HepG2 (cell line): ENCODE results near the gene EPSTI1. TPM values are rescaled to one million over a fixed set of nuclear protein-coding genes. Genes with fewer than 3 reads are reported as not detected.

ENCODE experiments used
- ATAC-seq: fragments of 200-7000 bp; cut with Tn5 transposase; 3 replicates; pipeline ENCODE4 v1.9.1; 2020; ENCODE audit warnings: mild to moderate bottlenecking, moderate library complexity
- BruUV-seq: library from RNA; stranded (reverse); fragments of 400-500 nt; replicated peaks from 2 replicates; lab custom pipeline; 2021; lab: Mats Ljungman, UMichigan
- CTCF ChIA-PET: fragments of 300-600 bp; formaldehyde crosslinking; extraction: SDS; loops from one replicate; lab custom pipeline; 2021; ENCODE audit warnings: low total read pairs, inconsistent platforms, low intra/inter-chr PET ratio; lab: Yijun Ruan, JAX
- POLR2A ChIA-PET: fragments of 350-600 bp; sonication (Branson Sonifier 250); formaldehyde crosslinking; loops from one replicate; lab custom pipeline; 2020; ENCODE audit warnings: antibody characterized with exemption, inconsistent platforms; lab: Yijun Ruan, JAX
- DNase-seq: peaks from one replicate; pipeline ENCODE4 v3.0.0-alpha.2; 2015; ENCODE audit warnings: low spot score
- FAIRE-seq: peaks from 3 replicates; lab custom pipeline; 2011; peaks lifted over from hg19 to GRCh38; lab: Jason Lieb, UNC
- H2AFZ ChIP-seq: one replicate; pipeline ENCODE4 v1.6.1; 2011; ENCODE audit warnings: low read length, inconsistent platforms
- H3K27ac ChIP-seq: fragments of 300-600 bp; 3 replicates; pipeline ENCODE4 v1.8.0; 2011; ENCODE audit warnings: mixed run types, mild to moderate bottlenecking, mixed read lengths, low read length, inconsistent platforms; ENCODE audit not compliant: insufficient read depth; ENCODE audit errors: extremely low read length
- H3K27me3 ChIP-seq, 2 experiments: fragments of 200-600 bp in 1 of 2; 2 replicates in 1 of 2; 3 replicates in 1 of 2; pipeline versions ENCODE4 v1.6.0 to v1.8.0; 2011; ENCODE audit warnings: low read length in 2 of 2, mild to moderate bottlenecking in 2 of 2, moderate library complexity in 2 of 2, inconsistent platforms in 1 of 2; ENCODE audit not compliant: insufficient read depth in 2 of 2, control insufficient read depth in 1 of 2
- H3K36me3 ChIP-seq, 2 experiments: fragments of 200-600 bp in 1 of 2; replicated peaks in 1 of 2; 2 replicates in 1 of 2; 3 replicates in 1 of 2; pipeline versions ENCODE4 v1.5.1 to v1.8.0; 2011; ENCODE audit warnings: low read length in 2 of 2, inconsistent platforms in 1 of 2; ENCODE audit not compliant: insufficient read depth in 2 of 2, control insufficient read depth in 1 of 2
- H3K4me1 ChIP-seq: 2 replicates; pipeline ENCODE4 v1.5.1; 2012; ENCODE audit warnings: low read length, inconsistent platforms; ENCODE audit not compliant: insufficient read depth
- H3K4me2 ChIP-seq: 2 replicates; pipeline ENCODE4 v1.6.0; 2011; ENCODE audit warnings: low read depth, low read length, inconsistent platforms
- H3K4me3 ChIP-seq, 3 experiments: fragments of 200-600 bp in 1 of 3; sonication (generic), shearing (Covaris generic) in 1 of 3; replicated peaks in 1 of 3; 2 replicates each; pipeline ENCODE4 v1.5.1; 2011 to 2016; ENCODE audit warnings: low read length in 3 of 3, inconsistent platforms in 2 of 3, low read depth in 2 of 3, mild to moderate bottlenecking in 2 of 3, control low read depth in 1 of 3, mixed read lengths in 1 of 3; ENCODE audit not compliant: insufficient read depth in 1 of 3
- H3K79me2 ChIP-seq: one replicate; pipeline ENCODE4 v1.6.1; 2011; ENCODE audit warnings: low read length, inconsistent platforms; ENCODE audit not compliant: insufficient read depth
- H3K9ac ChIP-seq: 2 replicates; pipeline ENCODE4 v1.6.0; 2011; ENCODE audit warnings: mild to moderate bottlenecking, low read depth, low read length, inconsistent platforms; ENCODE audit not compliant: insufficient read depth
- H3K9me3 ChIP-seq: 2 replicates; pipeline ENCODE4 v1.5.1; 2012; ENCODE audit warnings: mild to moderate bottlenecking, low read length
- H4K20me1 ChIP-seq: 2 replicates; pipeline ENCODE4 v1.6.0; 2011; ENCODE audit warnings: inconsistent platforms, mild to moderate bottlenecking, low read length, moderate library complexity; ENCODE audit not compliant: insufficient read depth
- EEA1 ChIP-seq: sonication (generic); formaldehyde crosslinking; IDR thresholded peaks from 2 replicates; pipeline ENCODE4 v1.5.1; 2020; ENCODE audit warnings: mild to moderate bottlenecking, missing genetic modification reagents, borderline replicate concordance
- JUND ChIP-seq: sonication (generic); formaldehyde crosslinking; IDR thresholded peaks from 2 replicates; pipeline ENCODE4 v1.8.0; 2022; ENCODE audit warnings: mild to moderate bottlenecking, missing genetic modification reagents
- KMT2B ChIP-seq: IDR thresholded peaks from 2 replicates; pipeline ENCODE4 v1.6.1; 2016; ENCODE audit warnings: missing genetic modification reagents, missing compliant biosample characterization
- ZNF121 ChIP-seq: sonication (generic); formaldehyde crosslinking; IDR thresholded peaks from 2 replicates; pipeline ENCODE4 v1.5.0; 2020; ENCODE audit warnings: mild to moderate bottlenecking, missing genetic modification reagents
- ZNF678 ChIP-seq: sonication (generic); formaldehyde crosslinking; IDR thresholded peaks from 2 replicates; pipeline ENCODE4 v1.4.0; 2020; ENCODE audit warnings: mild to moderate bottlenecking, missing genetic modification reagents
- WGBS: methylation state at CpG from one replicate; pipeline ENCODE4 v1.1.6; 2017; ENCODE audit warnings: low lambda C conversion rate; 5-methylcytosine and 5-hydroxymethylcytosine counted together
- in situ Hi-C: cut with HindIII; loops from 2 replicates; pipeline ENCODE4 v1.10.0; 2017; ENCODE audit warnings: low pct_unique_long_range_greater_than_20kb; ENCODE audit not compliant: extremely low pct_ligation_motif_present
- intact Hi-C: fragments of 100-400 bp; cut with micrococcal nuclease; formaldehyde crosslinking; loops from one replicate; pipeline ENCODE4 v1.10.0; 2022; ENCODE audit not compliant: unreplicated experiment
- polyA plus RNA-seq, 8 experiments: library from polyadenylated mRNA; depleted of rRNA in 3 of 8; stranded (reverse) in 7 of 8; unstranded in 1 of 8; fragments of >200 nt; fragmentation: Illumina TruSeq in 4 of 8; extraction: Trizol in 4 of 8; gene quantifications; 2 replicates each; pipeline versions ENCODE4 v1.2.1 to v1.2.3, GENCODE V29; 2011 to 2016; ENCODE audit warnings: low read depth in 4 of 8, missing spikeins in 1 of 8, mixed read lengths in 1 of 8; ENCODE audit not compliant: insufficient read depth in 1 of 8
- total RNA-seq, 5 experiments: library from RNA; depleted of rRNA; stranded (reverse); fragments of >200 nt; fragmentation: Illumina TruSeq; extraction: Trizol; gene quantifications; 2 replicates each; pipeline ENCODE4 v1.2.3, GENCODE V29; 2016; ENCODE audit warnings: low read depth in 1 of 5
- TF ChIP-seq, protein P1 (sequence below): IDR thresholded peaks from 2 replicates; pipeline ENCODE4 v1.6.1; 2016; ENCODE audit warnings: low read depth, missing genetic modification reagents, missing compliant biosample characterization

Gene EPSTI1
- total and polyA plus RNA-seq, 2 of the 13 experiments (the other 11 are each of a cell fraction or from before 2014, with no cell fraction given), result 0.03 TPM; not detected in 1

DNA sequence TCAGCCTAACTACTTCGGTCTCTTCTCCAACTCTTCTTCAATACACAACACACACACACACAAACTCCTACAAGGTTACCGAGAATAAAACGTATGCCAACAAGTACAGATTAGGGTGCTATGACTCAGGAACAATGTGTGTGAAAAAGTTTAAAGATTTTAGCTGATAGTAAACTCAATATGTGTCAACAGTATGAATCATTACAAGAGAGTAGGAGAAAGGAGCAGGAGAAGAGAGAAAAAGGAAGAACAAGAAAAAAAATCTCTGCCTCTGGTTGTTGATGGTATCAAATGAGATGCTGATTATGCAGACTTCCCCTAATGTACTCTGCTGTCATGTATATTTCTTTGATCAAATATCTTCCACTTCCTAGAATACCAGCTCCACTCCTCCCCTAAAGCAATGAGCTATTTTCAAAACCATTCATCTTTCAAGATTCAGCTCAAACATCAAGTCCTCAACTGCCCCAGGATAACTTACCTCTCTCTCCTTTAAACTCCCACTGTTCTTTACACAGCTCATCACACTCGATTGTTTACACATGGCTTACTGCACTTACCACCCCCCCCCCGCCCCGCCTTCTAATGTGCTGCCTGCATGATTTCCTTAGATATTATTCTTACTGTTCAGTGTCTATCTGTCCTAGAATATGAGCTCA, 115.0 kb downstream of the EPSTI1 start:
- Histone ChIP-seq H4K20me1 (no peaks in the 10 kb centered on the region), H3K27me3 (no peaks in the 10 kb centered on the region; a peak in 1 of 5 replicates), H3K27ac (no peak overlapping the region), H3K79me2 (no peaks in the 10 kb centered on the region), H3K9me3 (no peaks in the 10 kb centered on the region), H3K9ac (no peak overlapping the region), H3K4me2 (no peak overlapping the region), H3K36me3 (no peaks in the 10 kb centered on the region), H3K4me3 (no peak overlapping the region), H2AFZ (no peak overlapping the region), H3K4me1 (no peaks in the 10 kb centered on the region)
- FAIRE-seq, result no peak
- 41% methylated on average over 6 of the region's 6 CpGs for WGBS
- DNase-seq, result no peak
- ChIA-PET CTCF (no interaction called here), POLR2A (no interaction called here)
- ATAC-seq, result no peak
- in situ Hi-C loops (no loop called here), intact Hi-C loops (no loop called here)
- TF ChIP-seq KMT2B (CRISPR knock-in tag) (no peak), EEA1 (CRISPR knock-in tag) (no peak)
- BruUV-seq, result no TSS peak

DNA sequence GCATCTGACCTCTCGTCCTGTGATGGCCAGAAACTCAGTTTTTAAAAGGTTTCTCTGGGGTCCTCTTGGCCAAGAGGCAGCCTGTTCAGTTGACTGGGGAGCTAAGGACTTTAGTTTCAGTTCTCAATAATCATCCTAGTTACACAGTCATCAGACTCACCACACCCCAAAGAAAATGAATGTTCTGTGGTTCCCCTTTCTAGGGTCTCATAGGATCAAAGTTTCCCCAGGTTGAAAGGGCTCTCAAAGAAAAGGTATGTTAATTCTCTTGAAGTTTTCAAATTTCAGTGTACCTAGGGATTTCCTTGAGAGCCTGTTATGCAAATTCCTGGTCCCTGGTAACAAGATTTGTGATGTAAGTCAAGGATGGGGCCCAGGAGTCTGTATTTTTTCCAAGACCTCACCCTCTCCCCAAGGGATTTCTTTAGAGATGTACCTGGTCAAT, 115.7 kb downstream of the EPSTI1 start:
- Histone ChIP-seq H3K79me2 (no peaks in the 10 kb centered on the region), H3K27ac (no peak overlapping the region), H3K4me2 (no peak overlapping the region), H3K27me3 (no peaks in the 10 kb centered on the region; a peak in 1 of 5 replicates), H2AFZ (no peak overlapping the region), H3K9ac (no peak overlapping the region), H3K4me3 (no peak overlapping the region), H3K9me3 (no peaks in the 10 kb centered on the region), H4K20me1 (no peaks in the 10 kb centered on the region), H3K36me3 (no peaks in the 10 kb centered on the region), H3K4me1 (no peaks in the 10 kb centered on the region)
- POLR2A ChIA-PET, result no interaction called here
- 0% methylated on average over 1 of the region's 1 CpG for WGBS
- FAIRE-seq, result no peak
- in situ Hi-C loops (no loop called here), intact Hi-C loops (no loop called here)
- CTCF ChIA-PET, result no interaction called here
- no peak for DNase-seq
- no TSS peak for BruUV-seq
- no peak for ATAC-seq
- no peak for TF ChIP-seq ZNF678 (CRISPR knock-in tag)
- no peak for TF ChIP-seq JUND
- TF ChIP-seq ZNF121 (CRISPR knock-in tag), result no peak
- TF ChIP-seq, protein P1, sequence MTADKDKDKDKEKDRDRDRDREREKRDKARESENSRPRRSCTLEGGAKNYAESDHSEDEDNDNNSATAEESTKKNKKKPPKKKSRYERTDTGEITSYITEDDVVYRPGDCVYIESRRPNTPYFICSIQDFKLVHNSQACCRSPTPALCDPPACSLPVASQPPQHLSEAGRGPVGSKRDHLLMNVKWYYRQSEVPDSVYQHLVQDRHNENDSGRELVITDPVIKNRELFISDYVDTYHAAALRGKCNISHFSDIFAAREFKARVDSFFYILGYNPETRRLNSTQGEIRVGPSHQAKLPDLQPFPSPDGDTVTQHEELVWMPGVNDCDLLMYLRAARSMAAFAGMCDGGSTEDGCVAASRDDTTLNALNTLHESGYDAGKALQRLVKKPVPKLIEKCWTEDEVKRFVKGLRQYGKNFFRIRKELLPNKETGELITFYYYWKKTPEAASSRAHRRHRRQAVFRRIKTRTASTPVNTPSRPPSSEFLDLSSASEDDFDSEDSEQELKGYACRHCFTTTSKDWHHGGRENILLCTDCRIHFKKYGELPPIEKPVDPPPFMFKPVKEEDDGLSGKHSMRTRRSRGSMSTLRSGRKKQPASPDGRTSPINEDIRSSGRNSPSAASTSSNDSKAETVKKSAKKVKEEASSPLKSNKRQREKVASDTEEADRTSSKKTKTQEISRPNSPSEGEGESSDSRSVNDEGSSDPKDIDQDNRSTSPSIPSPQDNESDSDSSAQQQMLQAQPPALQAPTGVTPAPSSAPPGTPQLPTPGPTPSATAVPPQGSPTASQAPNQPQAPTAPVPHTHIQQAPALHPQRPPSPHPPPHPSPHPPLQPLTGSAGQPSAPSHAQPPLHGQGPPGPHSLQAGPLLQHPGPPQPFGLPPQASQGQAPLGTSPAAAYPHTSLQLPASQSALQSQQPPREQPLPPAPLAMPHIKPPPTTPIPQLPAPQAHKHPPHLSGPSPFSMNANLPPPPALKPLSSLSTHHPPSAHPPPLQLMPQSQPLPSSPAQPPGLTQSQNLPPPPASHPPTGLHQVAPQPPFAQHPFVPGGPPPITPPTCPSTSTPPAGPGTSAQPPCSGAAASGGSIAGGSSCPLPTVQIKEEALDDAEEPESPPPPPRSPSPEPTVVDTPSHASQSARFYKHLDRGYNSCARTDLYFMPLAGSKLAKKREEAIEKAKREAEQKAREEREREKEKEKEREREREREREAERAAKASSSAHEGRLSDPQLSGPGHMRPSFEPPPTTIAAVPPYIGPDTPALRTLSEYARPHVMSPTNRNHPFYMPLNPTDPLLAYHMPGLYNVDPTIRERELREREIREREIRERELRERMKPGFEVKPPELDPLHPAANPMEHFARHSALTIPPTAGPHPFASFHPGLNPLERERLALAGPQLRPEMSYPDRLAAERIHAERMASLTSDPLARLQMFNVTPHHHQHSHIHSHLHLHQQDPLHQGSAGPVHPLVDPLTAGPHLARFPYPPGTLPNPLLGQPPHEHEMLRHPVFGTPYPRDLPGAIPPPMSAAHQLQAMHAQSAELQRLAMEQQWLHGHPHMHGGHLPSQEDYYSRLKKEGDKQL (CRISPR knock-in tag), result no peak
